GM21447 (cell line): ENCODE measurements around the gene PRMT5.

Source experiments
- ATAC-seq: cut with Tn5 transposase; IDR thresholded peaks from one replicate; pipeline ENCODE4 v1.9.1; 2021; ENCODE audit not compliant: unreplicated experiment

Gene PRMT5

DNA sequence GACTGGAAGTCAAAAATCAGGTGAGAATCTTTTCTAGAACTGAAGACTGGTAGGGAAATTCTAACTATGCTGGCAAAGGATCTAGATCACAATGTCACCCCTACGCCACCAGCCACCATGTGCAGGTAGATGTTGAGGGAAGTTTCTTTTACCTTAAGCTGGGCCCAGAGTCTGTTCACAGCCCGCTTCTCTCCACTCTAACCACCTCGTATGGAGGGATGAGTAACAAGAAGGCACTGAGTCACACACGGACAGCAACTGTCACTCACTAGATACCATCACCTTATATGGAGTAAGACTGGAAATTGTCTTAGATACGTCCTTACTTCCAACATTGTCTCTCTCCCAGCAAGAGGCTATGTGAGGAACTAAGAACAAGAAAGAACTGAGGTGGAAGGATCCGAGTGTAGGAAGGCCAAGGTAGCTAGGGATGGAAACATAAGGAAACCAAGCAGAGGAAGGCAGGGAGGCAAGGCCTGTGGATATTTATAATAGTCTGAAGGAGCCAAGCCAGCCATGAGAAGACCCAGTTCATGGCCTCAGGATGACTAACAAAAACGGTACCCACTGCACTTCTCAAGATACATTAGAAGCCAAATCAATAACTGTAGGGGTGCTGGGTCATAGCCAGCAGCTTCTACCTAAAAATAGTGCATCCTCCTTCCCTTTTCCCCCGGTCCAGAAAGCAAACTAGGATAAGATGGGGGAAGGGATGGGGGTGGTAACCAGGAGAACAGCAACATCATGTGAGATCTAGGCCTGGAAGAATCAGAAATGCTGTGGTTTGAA, 30.7 kb downstream of the PRMT5 start:
- no peak for ATAC-seq

DNA sequence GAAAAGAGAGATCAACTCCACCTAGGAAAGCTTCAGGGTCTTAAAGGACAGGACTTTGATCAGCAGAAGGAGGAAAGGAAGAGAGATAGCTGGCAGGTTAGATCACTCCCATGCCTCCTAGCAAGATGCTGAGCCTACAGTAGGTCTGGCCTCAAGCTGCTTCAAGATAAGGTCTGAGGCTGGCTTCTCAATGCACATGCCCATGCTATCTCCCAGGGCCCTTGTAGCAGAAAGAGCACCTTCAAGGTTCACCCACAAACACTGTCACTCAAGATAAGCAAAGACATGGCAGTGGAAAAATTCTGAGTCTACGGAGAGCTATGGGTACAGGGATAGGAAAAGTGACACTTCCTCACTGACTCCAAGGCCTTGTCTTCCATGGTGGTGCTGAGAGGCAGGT, 31.8 kb downstream of the PRMT5 start:
- no peak for ATAC-seq

DNA sequence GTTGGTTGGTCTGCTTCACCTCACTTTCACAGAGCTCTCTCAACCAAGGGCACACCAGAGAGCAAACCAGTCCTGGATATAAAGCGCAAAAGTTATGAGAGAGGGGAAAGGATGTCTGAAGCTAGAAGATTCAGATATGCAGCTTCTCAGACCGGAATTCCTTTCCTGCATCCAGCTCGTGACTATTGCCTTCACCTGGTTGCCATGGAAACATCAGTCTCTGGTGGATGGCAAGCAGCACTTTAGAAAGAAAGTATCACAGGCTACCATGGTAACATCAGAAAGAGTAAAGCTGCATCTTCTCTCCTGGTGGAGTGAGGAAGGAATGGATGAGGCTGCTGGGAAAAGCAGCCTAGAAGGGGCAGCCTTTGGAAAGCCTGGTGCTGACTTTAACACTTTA, 32.4 kb downstream of the PRMT5 start:
- no peak for ATAC-seq

DNA sequence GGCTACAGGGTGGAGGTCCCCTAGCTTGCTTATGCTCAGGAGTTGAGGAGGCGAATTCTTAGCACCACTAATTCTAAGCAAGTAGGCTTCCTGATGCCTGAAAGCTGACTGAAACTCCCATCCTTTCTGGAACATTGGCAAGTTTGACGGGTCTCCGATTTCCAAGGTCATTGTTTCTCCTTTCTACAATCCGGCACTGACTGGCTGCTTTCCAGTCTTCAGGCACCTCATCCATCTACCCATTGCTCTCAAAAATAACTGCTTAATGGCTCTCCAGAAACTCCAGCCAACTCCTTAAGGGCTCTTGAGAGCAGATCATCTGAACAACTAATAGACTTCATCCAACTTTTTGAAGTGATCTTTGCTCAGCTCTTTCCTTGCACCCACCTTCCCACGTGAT, 32.8 kb downstream of the PRMT5 start:
- ATAC-seq, result no peak

DNA sequence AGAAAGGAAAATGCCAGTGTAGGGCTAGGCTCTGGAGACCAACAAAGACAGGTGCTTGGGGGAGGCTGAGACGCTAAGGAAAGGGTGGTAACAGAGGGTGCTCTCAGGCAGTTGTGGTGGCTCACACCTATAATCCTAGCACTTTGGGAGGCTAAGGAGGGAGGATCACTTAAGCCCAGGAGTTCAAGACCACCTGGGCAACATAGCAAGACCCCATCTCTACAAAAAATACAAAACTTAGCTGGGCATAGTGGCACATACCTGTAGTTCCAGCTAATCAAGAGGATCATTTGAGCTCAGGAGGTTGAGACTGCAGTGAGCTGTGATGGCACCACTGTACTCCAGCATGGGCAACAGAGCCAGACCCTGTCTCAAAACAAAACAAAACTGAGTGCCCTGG, 33.8 kb downstream of the PRMT5 start:
- ATAC-seq, result no peak

DNA sequence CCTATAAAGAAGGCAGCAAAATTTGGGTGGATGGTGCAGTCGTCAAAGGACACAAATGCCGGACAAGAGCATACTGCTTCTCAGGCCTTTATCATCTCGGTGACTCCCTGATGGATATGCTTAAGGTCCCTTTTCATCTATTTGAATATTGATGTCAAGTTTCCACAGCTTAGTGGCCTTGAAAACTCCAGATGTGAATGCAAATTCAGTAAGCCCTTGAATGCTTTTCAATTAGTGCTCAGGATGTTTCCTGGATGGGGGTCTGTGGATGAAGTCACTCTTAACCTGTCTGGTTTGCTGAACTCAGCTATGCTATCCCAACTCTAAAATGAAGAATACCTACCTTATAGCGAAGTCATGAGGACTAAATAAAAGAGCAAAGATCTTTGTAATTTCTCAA, 35.5 kb downstream of the PRMT5 start:
- ATAC-seq, result no peak

DNA sequence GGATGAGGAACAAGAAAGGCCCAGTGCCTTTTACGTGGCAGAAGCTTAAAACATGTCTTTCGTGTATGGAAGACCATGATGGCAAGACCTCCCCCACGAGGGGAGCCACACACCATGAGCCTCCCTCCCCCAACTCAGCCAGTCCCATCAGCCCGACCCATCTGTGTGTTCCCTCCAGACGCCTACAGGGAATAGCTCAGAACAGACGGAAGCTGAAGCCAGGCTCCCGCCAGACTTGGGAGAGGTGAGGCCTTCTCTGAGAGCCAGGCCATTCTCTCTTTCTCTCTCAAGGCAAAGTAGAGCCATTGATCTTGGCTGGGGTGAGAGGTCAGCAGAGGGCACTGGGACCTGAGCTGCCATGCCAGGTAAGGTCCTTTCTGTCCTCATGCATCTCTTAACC, 36.7 kb downstream of the PRMT5 start:
- no peak for ATAC-seq

DNA sequence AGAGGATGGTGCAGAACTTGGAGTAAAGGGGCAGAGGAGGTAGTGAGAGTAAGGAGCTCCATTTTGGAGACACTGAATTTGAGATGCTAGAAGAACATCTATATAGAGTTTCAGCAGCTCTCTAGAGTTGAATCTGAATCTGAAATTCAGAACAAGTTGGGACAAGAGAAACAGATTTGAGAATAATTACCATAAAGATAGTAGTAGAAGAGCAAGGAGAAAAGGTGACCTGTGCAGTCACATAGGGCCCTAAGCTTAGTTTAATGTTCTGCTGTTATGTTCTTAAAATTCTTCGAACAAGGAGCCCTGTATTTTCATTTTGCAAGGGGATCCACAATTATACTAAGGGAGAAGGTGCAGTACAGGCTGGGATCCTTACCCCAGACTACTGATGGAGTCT, 38.8 kb downstream of the PRMT5 start:
- ATAC-seq, result no peak

DNA sequence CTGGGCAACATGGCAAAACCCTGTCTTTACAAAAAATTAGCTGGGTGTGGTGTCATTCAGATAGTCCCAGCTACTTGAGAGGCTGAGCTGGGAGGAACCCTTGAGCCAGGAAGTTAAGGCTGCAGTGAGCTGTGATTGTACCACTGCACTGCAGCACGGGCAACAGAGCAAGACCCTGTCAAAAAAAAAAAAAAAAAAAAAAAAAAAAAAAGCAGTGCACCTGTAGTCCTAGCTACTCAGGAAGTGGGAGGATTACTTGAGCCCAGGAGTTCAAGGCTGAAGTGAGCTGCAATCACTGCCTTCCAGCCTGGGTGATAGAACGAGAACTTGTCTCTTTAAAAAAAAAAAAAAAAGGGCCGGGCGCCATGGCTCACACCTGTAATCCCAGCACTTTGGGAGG, 40.5 kb downstream of the PRMT5 start:
- peak; percentile 25 for ATAC-seq

DNA sequence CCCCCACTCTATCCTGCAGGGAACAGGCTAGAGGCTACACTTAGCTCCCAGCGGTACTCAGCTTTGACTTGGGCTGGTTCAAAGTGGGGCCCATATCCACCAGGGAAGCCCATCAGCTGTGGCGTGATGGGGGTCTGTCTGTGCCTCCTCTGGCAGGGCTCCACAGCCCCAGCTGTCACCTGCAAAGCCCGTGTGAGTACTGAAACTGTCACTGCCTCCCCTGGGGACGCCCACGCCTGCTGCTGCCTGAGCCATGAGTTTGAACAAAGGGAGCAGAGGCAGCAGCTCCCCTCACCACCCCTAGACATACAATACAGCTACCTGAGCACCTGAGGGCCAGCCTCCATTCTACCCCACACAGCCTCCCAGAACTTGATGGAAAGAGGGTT, 41.2 kb downstream of the PRMT5 start:
- ATAC-seq, result peak; percentile 55

DNA sequence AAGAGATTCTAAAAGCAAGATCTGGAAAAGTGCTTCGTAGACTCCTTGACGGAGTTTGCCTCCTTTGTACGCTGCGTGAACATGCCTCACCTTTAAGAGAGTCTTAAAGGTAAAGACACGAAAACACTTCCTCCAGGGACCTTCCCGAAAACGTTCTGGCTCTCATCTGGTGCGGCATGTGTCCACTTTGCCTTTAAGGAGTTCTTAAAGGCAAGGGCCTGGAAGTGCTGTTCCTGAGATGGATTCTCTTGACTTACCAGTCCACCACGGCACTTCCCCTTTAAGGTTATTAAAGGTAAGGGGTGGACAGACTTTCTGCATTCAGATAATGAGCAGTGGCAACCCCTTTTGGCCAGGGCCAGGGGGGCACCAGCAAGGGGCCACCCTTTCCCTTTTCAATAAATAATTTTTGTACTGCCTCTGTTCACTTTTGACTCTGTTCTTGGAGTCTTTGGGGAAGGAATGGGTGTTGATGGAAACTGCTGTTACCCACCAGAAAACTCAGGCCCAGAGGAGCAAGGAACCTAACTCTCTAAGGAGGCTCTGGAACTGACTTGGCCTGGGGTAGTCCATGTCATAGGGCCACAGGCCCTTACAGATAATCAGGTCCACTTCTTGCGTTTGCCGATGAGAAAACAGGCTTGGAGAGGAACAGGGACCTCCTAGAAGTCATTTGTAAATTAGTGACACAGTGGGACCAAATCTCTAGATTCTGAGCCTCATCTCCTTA, 41.8 kb downstream of the PRMT5 start:
- ATAC-seq, result peak; percentile 51

DNA sequence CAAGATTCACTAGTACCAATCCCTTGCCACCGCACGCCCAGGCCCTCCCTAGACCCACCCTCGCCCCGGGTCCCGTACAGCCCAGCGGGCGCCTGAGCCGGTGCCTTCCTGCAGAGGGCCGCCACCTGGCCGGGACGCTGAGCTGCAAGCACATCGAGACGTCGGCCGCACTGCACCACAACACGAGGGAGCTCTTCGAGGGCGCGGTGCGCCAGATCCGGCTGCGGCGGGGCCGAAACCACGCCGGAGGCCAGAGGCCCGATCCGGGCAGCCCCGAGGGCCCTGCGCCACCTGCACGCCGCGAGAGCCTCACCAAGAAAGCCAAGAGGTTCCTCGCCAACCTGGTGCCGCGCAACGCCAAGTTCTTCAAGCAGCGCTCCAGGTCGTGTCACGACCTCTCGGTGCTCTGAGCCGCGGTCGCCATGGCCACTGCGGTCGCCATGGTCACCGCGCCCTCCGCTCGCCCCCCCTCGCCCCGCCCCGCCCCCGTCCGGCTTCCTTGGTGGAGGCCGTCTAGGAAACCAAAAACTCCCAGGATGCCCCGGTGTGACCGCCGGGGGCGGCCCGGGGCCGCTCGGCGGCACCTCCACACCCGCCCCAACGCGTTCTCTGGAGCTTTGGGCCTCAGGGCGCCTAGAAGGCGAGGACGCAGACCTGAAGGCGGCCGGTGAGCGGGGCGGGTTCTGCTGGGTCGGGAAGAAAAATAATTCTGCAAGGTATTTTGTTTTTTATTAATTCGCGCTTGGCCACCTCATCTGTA, 42.5 kb downstream of the PRMT5 start:
- ATAC-seq, result peak; percentile 41

DNA sequence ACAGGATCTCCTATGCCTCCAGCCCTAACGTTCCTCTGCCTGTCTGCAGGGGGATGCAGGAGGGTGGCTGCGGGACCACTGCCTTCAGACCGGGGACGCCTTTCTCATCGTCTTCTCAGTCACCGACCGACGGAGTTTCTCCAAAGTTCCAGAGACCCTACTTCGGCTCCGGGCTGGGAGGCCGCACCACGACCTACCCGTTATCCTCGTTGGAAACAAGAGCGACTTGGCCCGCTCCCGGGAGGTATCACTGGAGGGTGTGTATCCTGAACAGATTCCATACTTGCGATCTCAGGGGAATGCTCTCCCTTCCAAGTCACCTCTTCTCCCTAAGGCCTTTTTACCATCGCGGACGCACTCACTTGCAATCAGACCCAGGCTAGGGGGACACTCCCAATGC, 43.2 kb downstream of the PRMT5 start:
- ATAC-seq, result no peak

DNA sequence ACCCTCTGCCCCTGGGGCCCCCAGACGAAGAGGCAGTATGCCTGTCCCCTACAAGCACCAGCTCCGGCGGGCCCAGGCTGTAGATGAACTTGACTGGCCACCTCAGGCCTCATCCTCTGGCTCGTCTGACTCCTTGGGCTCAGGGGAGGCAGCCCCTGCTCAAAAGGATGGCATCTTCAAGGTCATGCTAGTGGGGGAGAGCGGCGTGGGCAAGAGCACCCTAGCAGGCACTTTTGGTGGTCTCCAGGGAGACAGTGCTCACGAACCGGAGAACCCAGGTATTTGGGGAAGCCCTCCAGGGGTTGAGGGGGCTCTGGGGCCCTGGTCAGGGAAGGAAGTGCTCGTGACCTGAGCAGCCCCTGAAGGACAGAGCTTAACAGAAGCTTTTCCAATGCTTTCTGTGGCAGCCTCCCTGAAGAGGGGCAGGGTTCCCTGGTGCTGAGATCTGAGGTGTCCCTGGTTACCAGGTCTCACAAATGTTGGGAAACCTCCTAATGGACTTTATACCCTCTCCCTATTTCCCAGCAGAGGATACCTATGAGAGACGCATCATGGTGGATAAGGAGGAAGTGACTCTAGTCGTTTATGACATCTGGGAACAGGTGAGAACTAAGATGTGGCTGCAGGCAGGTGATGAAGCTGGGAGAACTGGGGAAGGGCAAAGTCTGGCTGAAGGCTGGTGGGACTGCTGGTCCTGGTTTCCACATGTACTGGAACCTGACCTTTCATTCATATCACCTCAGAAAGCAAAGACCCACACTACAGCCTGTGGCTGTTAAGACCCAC, 44.2 kb downstream of the PRMT5 start:
- no peak for ATAC-seq

DNA sequence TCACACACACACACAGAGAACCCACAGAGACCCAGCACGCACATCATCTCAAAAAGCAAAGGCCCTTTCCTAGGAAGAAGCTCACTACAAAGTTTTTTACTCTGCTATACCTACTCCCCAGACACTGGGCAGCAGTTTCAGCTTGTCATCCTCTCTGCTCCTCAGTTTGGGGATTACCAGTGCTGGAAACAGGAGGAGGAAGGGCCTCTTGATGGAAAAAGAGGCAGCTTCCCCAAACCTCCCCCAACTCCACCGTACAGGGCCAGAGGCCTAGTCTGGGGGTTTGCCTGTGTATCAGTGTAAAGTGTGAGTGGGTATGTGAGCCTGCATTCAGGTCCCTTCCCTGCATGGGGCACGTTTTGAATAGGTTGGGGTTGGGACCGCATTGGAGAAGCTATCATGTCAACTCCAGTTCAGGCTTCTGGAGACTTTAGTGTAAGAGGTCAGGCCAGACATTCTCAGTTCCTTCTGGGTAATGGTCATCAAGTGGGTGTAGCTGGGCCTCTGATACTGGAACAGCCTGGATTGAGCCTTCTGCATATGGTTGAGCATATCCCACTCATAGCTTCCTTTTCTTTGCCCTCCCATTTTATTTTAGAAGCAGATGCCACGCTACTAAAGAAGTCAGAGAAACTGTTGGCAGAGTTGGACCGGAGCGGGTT, 45.0 kb downstream of the PRMT5 start:
- no peak for ATAC-seq

DNA sequence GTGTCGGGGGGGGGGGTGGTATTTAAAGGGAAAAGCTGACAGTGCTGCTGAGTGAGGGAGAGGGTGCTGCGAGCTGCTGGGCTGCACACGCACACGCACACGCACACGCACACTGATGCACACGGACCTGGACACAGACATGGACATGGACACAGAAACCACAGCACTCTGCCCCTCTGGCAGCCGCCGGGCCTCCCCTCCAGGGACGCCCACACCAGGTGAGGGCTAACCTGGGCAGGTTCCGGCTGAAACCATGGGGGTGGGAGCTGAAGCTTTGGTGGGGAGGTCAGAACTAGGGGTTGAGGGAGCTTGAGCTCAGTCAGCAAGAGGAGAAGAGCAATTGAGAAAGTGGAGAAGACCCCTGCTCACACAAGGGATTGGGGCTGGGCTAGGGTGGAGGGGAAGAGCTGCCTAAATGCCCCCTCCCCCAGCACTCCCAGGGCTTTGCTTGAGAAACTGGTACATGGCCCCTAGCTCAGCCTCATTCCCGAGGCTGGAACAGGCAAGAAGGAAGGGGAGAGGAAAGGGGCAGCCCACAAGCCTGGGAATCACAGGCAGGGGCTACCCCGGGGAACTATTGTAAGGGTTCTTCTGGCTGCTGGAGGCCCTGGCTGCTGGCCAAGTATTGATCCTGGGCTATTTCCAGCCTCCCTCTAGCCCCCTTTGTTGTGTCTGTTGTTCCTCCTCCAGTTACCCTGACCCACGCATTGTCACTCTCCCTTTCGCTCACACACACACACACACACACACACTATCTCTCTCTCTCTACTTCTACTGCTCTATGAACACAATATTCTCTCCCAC, 45.8 kb downstream of the PRMT5 start, which contains the start of gene REM2:
Gene REM2, plus strand, starts transcription at position 50 of the 804 bp plus-strand sequence. Its CDS starts 66 bp downstream, at position 116.
- no peak for ATAC-seq

DNA sequence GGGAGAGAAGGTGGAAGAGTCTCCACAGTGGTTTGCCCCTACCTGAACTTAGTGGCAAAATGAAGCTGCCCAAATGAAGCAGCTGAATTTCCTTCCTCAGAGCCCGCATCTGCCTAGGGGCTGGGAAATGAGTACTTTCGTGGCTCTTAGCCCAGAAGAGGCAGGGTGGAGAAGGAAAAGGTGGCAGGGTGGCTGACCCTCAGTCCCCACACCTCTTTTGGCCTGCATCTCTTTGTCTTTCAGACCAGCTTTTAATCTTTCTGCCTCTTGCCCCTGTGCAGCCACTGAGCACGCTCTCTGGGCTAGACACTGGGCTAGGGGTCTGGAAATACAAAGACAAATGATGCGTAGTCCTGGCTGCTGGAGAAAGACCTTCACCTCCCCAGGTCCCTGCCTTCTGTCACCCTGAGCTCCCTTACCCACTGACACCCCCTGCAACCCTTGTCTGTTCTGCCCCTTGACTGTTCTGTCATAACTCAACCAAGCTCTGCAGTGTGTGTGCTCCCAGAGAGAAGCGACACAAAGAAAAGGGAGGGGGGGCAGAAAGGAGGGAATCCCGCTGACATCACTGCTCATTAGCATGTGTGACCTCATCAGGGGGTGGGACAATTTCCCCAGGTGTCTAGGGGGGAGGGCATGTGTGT, 46.5 kb downstream of the PRMT5 start:
- no peak for ATAC-seq

DNA sequence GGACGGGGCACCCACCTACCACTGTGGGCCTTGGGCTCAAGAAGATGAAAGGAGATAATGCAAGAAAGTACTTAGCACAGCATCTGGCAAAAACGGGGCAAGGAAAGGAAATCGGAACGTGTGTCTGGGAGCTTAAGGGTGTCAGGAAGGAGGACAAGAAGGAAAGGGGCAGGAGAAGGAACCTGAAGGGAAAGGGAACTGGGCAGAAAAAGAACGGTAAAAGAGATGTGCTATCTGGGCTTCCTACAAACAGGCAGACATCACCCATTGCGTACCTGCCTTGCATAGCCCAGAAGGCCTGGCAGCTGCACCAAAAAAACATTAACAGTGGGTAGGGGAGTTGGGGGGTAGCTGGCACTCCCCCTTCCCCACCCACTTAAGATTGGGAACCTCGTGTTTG, 47.1 kb downstream of the PRMT5 start:
- ATAC-seq, result no peak
